Measurements from ENCODE around the gene PITHD1.
"Not testable (repeated sequence)": the region's sequence is repeated elsewhere in the genome, so short reads cannot be mapped to it uniquely, and the experiment has no call there.

Gene PITHD1, protein sequence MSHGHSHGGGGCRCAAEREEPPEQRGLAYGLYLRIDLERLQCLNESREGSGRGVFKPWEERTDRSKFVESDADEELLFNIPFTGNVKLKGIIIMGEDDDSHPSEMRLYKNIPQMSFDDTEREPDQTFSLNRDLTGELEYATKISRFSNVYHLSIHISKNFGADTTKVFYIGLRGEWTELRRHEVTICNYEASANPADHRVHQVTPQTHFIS

DNA sequence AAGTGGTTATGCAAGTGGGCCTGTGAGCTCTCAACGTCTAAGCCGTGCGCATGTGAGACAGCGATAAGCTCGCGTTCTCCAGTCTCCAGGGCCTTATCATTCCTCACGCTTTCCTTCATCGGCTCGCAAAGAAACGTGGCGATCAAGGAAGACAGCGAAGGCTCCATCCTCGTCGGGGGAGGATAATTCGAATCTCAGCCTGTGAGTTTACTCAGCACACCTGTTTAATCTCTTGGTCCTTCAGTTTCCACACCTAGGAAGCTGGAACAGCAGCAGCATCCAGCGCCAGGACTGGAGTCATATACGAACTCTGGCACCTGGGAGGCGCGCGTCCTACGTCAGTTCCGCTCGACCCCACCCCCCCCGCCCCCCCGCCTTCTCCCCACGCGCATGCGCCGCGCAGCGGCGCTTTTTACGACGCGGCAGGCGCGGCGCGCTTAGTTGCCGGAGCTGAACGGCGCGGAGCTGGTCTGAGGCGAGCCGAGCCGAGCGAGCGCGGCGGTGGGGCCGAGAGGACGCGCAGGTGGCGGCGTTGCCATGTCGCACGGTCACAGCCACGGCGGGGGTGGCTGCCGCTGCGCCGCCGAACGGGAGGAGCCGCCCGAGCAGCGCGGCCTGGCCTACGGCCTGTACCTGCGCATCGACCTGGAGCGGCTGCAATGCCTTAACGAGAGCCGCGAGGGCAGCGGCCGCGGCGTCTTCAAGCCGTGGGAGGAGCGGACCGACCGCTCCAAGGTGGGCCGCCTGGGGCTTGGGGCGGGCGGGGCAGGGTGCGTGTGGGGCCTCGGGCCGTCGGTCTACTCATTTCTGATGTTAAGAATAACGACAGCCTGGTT lies at the start of gene PITHD1:
PITHD1 (plus strand) TSS at position 440 of the 836 bp plus-strand sequence; CDS start at position 538, 98 bp downstream.
- in situ Hi-C loops (cut with MboI; ENCODE audit: low sequenced_read_pairs): no loop called here

DNA sequence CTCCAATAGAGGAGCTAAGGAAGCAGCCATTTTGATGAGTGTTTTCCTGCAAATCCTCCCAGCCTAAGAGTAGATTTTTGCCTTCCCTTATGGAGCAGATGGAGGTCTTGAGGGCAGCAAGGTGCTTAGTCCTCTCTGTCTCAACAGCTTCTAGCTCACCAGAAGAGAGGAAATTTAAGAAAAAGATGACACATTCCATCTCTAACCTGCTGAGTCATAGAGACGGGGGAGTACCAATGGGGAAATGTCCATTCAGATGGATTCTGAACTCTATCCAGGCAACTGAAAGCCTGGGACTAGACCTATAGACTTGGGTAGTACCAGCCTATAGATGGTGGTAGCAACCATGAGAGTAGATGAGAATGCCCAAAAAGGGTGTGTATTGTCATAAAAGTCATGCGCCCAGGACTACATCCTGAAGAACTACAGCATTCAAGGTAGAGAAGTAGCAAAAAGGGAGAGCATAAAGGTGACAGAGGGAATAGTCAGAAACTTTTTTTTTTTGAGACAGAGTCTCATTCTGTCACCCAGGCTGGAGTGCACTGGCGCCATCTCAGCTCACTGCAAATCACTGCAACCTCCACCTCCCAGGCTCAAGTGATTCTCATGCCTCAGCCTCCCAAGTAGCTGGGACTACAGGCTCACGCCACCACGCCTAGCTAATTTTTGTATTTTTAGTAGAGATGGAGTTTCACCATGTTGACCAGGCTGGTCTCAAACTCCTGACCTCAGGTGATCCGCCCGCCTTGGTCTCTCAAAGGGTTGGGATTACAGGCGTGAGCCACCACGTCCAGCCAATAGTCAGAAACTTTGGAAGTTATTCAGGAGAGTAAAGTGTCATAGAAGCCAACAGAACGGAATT lies 45.6 kb upstream of the PITHD1 start:
- in situ Hi-C loops (cut with MboI; ENCODE audit: low sequenced_read_pairs): no loop called here

DNA sequence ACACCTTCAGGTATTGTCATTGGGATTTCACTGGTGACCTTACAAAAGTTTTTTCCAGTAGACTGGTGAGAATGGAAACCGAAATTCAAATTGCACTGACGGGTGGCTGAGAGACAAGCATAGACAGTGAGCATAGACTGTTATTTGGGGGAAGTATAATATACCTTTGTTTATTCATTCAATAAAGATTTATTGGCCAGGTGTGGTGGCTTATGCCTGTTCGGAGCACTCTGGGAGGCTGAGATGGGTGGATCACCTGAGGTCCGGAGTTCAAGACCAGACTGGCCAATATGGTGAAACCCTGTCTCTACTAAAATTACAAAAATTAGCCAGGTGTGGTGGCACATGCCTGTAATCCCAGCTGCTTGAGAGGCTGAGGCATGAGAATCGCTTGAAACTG lies 44.9 kb upstream of the PITHD1 start:
- in situ Hi-C loops (cut with MboI; ENCODE audit: low sequenced_read_pairs): not testable (repeated sequence)

DNA sequence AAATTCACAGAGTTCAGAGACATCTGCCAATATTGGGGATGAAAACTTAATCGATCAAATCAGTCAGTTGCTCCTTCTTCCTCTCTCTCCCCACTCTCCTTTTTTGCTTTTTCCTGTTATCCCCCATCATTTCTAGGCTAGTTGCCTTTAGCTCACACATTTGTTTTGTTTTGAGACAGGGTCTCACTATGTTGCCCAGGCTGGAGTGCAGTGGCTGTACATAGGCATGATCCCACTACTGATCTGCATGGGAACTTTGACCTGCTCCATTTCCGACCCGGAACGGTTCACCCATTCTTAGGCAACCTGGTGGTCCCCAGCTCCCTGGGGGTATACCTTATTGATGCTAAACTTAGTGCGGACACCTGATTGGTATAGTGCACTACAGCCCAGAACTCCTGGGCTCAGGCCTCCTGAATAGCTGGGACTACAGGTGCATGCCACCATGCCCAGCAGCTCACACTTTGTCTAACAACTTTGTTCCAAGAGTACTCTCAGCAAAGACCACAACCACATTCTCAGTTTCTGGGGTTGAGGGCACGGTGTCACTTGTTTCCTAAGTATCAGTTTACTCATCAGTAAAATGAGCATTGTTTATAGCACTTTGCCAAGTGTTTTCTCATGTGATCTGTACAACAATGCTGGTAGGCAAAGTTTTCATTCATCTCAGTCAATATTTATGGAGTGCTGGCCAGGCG lies 41.6 kb upstream of the PITHD1 start:
- in situ Hi-C loops (cut with MboI; ENCODE audit: low sequenced_read_pairs): no loop called here

DNA sequence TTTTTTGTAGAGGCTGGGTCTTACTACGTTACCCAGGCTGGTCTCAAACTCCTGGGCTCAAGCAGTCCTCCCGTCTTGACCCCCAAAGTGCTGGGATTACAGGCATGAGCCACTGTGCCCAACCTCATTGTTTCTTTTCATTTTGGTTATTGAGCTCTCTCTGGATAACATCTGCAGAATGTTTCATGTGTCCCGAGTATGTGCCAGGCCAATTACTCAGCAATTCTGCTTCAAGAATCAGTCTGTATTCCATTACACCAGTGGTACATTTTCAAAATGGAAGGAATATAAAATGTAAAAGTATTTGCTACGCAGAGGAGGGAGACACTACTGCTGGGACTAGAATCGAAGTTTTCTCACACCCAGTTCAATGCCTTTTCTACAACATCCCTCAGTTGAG lies 36.6 kb upstream of the PITHD1 start:
- in situ Hi-C loops (cut with MboI; ENCODE audit: low sequenced_read_pairs): no loop called here

DNA sequence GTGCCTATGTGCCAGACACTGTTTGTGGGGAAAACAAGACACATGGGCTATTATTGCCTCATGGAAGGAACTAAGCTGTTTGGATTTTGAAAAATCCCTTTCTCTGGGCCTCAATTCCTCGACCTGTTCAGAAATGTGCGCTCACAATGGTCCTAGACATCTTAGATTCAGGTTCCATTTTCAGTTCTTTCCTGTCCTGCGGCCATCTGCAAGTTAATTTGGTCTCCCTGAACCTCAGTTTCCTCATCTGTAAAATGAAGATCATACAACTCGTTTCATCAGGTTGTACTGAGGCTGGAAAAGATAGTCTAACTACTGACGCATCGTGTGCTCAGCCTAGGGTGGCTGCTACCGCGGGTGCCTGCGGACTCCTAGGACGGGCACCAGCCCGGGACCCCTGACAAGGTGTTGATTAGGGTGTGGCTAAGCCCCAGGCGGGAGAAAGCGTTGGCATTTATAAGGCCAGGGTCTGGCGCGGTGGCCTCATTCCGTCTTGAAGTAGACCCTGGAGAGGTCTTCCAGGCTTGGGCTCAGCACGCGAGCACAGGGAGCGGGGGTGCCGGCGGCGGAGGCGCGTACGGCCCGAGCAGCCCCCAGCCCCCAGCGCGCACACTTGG lies 35.4 kb upstream of the PITHD1 start:
- in situ Hi-C loops (cut with MboI; ENCODE audit: low sequenced_read_pairs): no loop called here

DNA sequence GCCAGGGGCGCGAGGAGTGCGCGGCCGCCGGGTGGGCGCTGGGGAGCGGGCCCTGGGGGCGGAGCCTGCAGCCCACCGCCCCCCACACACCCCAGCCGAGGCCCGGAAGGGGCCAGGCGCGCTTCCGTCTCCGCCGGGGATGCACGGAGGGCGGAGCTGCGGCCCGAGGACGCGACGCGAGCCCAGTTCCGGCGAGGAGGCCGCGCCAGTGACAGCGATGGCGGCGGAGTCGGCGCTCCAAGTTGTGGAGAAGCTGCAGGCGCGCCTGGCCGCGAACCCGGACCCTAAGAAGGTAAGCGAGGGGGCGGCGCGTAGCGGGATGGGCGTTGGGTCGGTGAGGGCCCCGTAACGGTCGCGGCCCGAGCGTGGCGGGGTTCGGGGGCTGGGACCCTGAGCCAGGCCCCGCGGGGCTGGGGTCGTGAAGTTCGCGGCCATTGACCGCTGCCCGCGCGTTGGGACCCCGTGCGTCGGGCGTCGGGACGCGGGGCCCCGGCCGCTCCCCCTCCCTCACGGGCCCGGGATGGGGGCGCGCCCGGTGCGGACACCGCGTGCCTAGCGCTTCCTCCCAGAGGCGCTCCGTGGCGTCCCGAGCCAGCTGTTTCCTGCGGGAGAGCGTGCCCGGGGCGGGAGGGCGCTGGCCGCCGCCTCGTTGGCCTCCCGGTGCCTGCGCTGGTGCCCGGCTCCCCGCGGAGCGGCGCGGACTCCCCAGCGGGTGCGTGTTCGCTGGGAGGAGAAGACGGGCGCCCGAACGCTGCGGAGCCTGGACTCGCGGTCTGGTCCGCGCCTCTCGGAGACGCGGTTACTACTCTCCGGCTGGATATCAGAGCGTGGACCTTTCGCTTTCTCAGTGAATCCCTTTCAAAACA lies 34.7 kb upstream of the PITHD1 start, which contains the start of gene ELOA:
ELOA (plus strand) TSS at position 185 of the 866 bp plus-strand sequence; CDS start at position 218, 33 bp downstream.
- in situ Hi-C loops (cut with MboI; ENCODE audit: low sequenced_read_pairs): no loop called here

DNA sequence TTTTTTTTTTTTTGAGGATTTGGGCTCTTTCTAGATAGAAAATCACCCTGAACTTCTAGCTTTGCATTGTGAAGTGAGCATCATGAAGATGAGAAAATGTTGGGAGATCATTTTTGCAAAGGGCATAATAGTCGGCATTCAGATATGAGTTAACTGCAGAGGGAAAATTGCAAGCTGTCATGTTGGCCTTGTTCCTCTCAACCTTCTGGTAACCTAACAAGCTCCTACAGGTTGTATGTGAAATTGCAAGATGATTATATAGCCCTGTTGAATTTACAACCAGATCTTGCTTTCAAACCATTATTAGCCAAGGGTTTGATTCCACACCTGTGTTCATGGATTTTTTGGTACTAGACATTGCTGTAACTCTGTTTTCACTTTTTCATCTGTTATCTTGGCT lies 32.7 kb upstream of the PITHD1 start:
- in situ Hi-C loops (cut with MboI; ENCODE audit: low sequenced_read_pairs): no loop called here

DNA sequence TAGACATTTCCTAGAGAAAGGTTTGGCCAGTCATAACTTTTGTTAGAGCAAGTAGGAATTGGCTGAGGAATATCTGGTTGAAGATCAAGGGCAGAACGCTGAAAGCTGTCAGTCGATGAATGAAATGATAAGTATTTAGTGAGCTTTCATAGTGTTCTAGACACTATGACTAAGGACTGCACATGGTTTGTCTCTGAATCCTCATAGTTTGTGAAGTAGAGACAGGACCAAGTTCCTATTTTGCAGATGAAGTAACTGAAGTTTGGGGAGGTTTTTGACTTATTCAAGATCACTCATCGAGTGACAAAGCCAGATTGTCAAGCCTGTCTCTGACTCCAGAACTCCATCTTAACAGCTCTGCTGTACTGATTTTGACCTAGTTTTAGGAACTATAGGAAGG lies 30.2 kb upstream of the PITHD1 start:
- in situ Hi-C loops (cut with MboI; ENCODE audit: low sequenced_read_pairs): no loop called here

DNA sequence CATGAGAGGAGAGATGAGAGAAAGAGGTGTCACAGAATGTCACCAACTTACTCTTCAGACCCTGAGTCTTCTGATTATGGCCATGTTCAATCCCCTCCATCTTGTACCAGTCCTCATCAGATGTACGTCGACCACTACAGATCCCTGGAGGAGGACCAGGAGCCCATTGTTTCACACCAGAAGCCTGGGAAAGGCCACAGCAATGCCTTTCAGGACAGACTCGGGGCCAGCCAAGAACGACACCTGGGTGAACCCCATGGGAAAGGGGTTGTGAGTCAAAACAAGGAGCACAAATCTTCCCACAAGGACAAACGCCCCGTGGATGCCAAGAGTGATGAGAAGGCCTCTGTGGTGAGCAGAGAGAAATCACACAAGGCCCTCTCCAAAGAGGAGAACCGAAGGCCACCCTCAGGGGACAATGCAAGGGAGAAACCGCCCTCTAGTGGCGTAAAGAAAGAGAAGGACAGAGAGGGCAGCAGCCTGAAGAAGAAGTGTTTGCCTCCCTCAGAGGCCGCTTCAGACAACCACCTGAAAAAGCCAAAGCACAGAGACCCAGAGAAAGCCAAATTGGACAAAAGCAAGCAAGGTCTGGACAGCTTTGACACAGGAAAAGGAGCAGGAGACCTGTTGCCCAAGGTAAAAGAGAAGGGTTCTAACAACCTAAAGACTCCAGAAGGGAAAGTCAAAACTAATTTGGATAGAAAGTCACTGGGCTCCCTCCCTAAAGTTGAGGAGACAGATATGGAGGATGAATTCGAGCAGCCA lies 27.0 kb upstream of the PITHD1 start:
- in situ Hi-C loops (cut with MboI; ENCODE audit: low sequenced_read_pairs): no loop called here

DNA sequence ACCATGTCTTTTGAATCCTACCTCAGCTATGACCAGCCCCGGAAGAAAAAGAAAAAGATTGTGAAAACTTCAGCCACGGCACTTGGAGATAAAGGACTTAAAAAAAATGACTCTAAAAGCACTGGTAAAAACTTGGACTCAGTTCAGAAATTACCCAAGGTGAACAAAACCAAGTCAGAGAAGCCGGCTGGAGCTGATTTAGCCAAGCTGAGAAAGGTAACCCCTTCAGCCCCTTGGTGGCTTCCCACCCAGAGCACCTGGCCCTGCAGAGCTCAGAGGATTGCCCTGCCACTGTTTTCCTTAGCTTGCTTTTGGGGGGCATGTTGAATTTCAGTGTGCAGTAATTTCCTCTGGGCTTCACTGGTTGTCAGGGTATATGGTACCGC lies 26.4 kb upstream of the PITHD1 start:
- in situ Hi-C loops (cut with MboI; ENCODE audit: low sequenced_read_pairs): no loop called here

DNA sequence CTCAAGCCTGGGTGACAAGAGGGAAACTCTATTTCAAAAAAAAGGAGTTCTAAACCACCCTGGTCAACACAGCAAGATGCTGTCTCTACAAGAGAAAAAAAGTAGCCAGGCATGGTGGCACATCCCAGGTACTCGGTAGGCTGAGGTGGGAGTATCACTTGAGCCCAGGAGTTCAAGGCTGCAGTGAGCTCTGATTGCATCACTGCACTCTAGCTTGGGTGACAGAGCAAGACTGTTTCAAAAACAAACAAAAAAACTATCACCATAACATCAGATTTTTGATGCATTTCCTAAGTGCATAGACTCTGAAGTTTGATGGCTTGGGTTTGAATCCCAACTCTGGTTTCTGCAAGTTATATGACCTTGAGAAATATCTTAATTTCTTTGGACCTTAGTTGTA lies 25.3 kb upstream of the PITHD1 start:
- in situ Hi-C loops (cut with MboI; ENCODE audit: low sequenced_read_pairs): no loop called here

DNA sequence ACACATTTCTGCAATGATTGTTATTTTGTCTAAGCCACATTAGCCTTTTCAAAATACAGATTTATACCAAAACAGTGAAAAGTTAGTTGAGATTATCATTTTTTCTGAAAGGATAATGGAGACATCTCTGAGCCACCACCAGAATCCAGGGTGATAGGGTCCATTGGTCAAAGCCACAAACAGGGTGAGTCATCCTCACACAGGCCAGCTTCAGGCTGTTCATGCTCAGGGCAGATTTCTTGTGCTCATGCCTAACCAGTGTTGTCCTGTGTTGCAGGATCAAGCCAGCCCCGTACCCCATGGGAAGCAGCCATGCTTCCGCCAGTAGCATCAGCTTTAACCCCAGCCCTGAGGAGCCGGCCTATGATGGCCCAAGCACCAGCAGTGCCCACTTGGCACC lies 21.5 kb upstream of the PITHD1 start:
- in situ Hi-C loops (cut with MboI; ENCODE audit: low sequenced_read_pairs): no loop called here

DNA sequence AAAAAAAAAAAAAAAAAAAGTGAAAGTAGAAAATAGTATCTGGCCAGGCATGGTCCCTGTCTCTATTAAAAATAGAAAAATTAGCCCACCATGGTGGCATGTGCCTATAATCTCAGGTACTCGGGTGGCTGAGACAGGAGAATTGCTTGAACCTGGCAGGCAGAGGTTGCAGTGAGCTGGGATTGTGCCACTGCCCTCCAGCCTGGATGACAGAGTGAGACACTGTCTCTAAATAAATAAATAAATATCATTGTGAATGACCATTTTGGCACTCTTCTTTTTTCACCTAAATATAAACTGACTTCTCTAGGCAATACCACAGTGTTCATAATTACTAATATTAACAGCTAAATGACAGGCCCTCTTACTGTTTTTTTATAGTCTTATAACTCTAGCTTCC lies 20.4 kb upstream of the PITHD1 start:
- in situ Hi-C loops (cut with MboI; ENCODE audit: low sequenced_read_pairs): no loop called here

DNA sequence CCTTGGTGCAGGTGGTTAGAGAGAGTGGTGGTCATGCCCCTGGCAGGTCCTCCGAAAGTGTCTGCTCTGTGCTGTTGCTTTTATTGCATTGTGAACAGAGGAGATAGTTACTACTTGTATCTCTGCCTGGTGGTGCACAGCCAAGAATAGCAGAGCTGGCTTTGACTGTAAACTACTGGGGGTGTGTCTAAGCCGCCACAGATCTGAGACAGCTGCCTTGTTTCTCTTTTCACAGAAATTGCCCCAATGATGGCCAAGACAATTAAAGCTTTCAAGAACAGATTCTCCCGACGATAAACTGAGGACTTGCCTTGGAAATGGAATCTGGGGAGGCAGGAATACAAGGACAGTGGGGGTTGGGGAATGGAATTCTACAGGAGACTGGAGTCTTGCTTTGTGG lies 18.9 kb upstream of the PITHD1 start:
- in situ Hi-C loops (cut with MboI; ENCODE audit: low sequenced_read_pairs): no loop called here

DNA sequence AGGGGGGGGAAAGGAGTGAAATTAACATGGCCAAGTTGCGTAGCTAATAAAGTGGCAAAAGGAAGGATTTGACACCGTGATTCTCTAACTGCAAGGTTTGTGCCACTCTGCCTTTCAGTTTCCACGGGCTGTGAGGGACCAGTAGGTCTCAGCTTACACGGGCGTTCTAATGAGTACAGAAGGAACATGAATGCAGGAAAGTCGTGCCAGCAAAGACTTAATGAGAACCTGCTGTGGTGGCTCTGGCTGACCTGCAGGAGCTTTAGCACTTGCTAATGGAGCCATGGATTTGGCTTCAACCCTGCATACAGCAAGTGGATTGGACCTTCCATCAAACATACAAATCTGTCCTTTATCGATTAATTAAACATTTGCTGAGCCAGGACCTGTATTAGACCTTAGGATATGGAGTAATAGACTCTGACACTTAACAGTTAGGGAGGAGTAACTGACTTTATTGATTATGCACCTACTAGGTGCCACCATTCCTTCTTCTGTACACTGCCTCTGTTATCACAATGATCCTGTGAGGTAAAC lies 15.1 kb upstream of the PITHD1 start:
- in situ Hi-C loops (cut with MboI; ENCODE audit: low sequenced_read_pairs): no loop called here

DNA sequence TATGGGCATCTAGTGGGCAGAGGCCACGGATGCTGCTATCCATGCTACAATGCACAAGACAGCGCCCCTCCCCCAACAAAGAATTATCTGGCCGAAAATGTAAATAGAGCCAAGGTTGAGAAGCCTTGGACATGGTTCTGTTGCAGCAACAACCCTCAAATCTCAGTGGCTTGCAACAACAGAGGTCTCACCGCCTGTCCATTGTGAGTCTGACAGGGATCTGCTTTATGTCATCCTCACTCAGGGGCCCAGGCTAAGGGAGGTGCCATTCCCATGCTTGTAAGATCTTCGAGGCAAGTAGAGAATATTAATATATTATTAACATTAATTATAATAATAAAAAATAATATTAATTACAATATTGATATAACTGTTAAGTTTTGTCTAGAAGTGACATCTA lies 9.5 kb upstream of the PITHD1 start:
- in situ Hi-C loops (cut with MboI; ENCODE audit: low sequenced_read_pairs): no loop called here

DNA sequence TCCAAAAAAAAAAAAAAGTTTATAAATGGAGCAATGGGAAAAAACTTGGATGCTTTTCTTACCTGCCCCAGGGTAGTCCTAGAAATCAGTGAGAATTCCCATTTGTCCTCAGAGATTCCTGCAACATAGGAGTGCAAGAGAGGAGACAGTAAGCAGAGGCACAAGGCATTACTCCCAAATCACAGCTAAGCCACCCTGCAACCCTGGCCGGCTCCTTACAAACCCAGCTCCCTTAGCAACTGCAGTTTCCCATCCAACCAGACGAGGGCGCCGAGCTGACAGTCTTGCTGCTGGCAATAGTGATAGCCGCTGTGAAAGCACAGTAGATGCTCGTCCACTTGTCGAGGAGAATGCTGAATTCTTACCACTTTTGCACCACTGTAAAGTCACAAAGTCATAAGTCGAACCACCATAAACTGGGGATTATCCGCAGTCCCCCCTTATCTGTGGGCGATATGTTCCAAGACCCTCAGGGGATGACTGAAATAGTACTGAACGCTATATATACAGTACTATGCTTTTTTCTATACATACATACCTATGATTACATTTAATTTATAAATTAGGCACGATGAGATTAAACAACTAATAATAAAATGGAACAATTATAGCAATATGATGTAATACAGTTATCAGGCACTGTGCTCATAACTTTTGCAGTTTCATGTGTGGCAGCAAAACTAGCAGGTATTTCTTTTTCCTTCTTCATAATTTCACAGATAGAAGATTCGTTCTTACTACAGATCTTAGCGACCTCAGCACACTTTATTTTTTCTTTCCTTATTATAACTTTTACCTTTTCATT lies 6.0 kb upstream of the PITHD1 start:
- in situ Hi-C loops (cut with MboI; ENCODE audit: low sequenced_read_pairs): no loop called here
